ENCODE measurements around the gene CACNA2D4. TPM values are rescaled to one million over a fixed set of nuclear protein-coding genes. Genes with fewer than 3 reads are reported as not detected.
A peak's percentile ranks its signal among the peaks of the same experiment; 100 is the strongest.

The CACNA2D4 gene
- total and polyA plus RNA-seq, 7 donors = 2.8 to 5.8 (median 3.6) TPM

GRCh38 chr12:1934831-1935230 lies 16.4 kb upstream of the CACNA2D4 start:
- H3K27me3 ChIP-seq = no peaks in the 10 kb centered on the region
- DNase-seq = peak; percentile 56
- peak overlapping the region in 3 of 4 donors; percentile 73 to 84 (median 83) for H3K27ac ChIP-seq
- WGBS, 2 donors = 44 to 82% methylated on average over 12 of the region's 12 CpGs
- TF ChIP-seq POLR2AphosphoS5 (IDR thresholded peaks at IDR 0.05) (no peak), POLR2A (IDR thresholded peaks at IDR 0.05) (no peak), EP300 (IDR thresholded peaks at IDR 0.05) (no peak)
- TF ChIP-seq, protein P1, sequence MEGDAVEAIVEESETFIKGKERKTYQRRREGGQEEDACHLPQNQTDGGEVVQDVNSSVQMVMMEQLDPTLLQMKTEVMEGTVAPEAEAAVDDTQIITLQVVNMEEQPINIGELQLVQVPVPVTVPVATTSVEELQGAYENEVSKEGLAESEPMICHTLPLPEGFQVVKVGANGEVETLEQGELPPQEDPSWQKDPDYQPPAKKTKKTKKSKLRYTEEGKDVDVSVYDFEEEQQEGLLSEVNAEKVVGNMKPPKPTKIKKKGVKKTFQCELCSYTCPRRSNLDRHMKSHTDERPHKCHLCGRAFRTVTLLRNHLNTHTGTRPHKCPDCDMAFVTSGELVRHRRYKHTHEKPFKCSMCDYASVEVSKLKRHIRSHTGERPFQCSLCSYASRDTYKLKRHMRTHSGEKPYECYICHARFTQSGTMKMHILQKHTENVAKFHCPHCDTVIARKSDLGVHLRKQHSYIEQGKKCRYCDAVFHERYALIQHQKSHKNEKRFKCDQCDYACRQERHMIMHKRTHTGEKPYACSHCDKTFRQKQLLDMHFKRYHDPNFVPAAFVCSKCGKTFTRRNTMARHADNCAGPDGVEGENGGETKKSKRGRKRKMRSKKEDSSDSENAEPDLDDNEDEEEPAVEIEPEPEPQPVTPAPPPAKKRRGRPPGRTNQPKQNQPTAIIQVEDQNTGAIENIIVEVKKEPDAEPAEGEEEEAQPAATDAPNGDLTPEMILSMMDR (IDR thresholded peaks at IDR 0.05) = no peak
- H3K4me1 ChIP-seq = peaks cover 0 to 99% (median 87%) of the 10 kb centered on the region in 4 donors
- intact Hi-C loops (cut with DNase I) = loop anchor here (5.0 to 10.0 kb wide), 3 partner anchors 278 to 650 kb away; no protein-coding TSS in a partner anchor
- peaks cover 0 to 10% (median 2%) of the 10 kb centered on the region in 4 donors for H3K36me3 ChIP-seq
- no peaks in the 10 kb centered on the region for H3K9me3 ChIP-seq
- H3K4me3 ChIP-seq = no peak overlapping the region

GRCh38 chr12:1934068-1934467 lies 15.6 kb upstream of the CACNA2D4 start:
- intact Hi-C loops (cut with DNase I) = loop anchor here (10.0 kb wide), 1 partner anchor 651 kb away; no protein-coding TSS in a partner anchor
- TF ChIP-seq POLR2A (IDR thresholded peaks at IDR 0.05) (no peak), EP300 (IDR thresholded peaks at IDR 0.05) (no peak), POLR2AphosphoS5 (IDR thresholded peaks at IDR 0.05) (no peak)
- TF ChIP-seq, protein P1 (IDR thresholded peaks at IDR 0.05) = no peak
- H3K4me1 ChIP-seq = peaks cover 0 to 91% (median 79%) of the 10 kb centered on the region in 4 donors
- no peaks in the 10 kb centered on the region for H3K9me3 ChIP-seq
- H3K27ac ChIP-seq = peak overlapping the region; percentile 37 to 84 (median 78)
- 83 to 93% methylated on average over 5 of the region's 5 CpGs for WGBS, 2 donors
- H3K36me3 ChIP-seq = peaks cover 0 to 10% (median 2%) of the 10 kb centered on the region in 4 donors
- DNase-seq = no peak
- no peaks in the 10 kb centered on the region for H3K27me3 ChIP-seq
- no peak overlapping the region for H3K4me3 ChIP-seq

DNA sequence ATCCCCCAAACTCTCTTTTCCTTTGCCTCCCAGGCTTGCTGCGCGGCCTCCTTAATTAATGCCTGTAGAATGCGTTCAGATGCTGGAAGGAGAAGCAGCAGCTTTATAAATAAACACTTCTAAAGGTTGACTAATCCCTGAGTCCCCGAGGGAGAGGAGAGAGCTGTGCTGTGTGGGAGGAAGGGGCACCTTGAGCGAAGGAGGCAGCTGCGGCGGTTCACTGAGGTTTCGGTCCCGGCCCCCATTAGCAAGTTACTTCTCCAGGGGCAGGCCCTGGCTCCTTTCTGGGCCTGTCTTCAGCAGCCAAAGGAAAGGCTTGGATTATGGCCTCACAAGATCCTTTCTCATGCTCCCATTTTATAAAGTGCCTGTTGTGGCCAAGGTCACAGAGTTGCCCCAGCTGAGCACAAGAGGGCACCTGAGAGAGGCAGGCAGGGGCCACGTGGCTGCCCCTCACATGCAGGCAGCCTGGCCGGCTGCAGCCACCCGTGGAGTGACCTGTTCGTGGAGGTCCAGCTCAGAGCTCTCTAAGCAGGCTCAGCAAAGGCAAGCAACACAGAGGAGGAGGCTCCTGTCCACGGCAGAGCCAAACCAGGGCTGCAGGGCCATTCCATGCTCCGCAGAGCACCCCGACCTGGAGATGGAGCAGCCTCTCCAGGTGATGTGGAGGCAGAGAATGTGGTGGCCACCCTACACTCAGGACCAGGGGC lies 15.0 kb upstream of the CACNA2D4 start:
- no peak overlapping the region for H3K4me3 ChIP-seq
- H3K27me3 ChIP-seq = no peaks in the 10 kb centered on the region
- 73 to 87% methylated on average over 16 of the region's 16 CpGs for WGBS, 2 donors
- H3K9me3 ChIP-seq = no peaks in the 10 kb centered on the region
- DNase-seq = peak; percentile 62
- H3K36me3 ChIP-seq = peaks cover 0 to 8% (median under 1%) of the 10 kb centered on the region in 4 donors
- intact Hi-C loops (cut with DNase I) = loop anchor here (10.0 kb wide), 1 partner anchor 651 kb away; no protein-coding TSS in a partner anchor
- peaks cover 0 to 88% (median 77%) of the 10 kb centered on the region in 4 donors for H3K4me1 ChIP-seq
- peak overlapping the region; percentile 37 to 84 (median 78) for H3K27ac ChIP-seq
- TF ChIP-seq EP300 (IDR thresholded peaks at IDR 0.05) (no peak), POLR2A (IDR thresholded peaks at IDR 0.05) (no peak), POLR2AphosphoS5 (IDR thresholded peaks at IDR 0.05) (no peak)
- TF ChIP-seq, protein P1 (IDR thresholded peaks at IDR 0.05) = no peak

GRCh38 chr12:1932264-1932777 lies 13.9 kb upstream of the CACNA2D4 start:
- TF ChIP-seq POLR2AphosphoS5 (IDR thresholded peaks at IDR 0.05) = peak; percentile 92 to 98 (median 96)
- peak; percentile 58 to 94 (median 90) for TF ChIP-seq EP300 (IDR thresholded peaks at IDR 0.05)
- TF ChIP-seq, protein P1 (IDR thresholded peaks at IDR 0.05) = no peak
- TF ChIP-seq POLR2A (IDR thresholded peaks at IDR 0.05) = no peak
- intact Hi-C loops (cut with DNase I) = loop anchor here (10.0 kb wide), 1 partner anchor 652 kb away; no protein-coding TSS in a partner anchor
- peak overlapping the region in 1 of 4 donors; percentile 1 for H3K4me3 ChIP-seq
- H3K4me1 ChIP-seq = peaks cover 0 to 88% (median 80%) of the 10 kb centered on the region in 4 donors
- H3K9me3 ChIP-seq = no peaks in the 10 kb centered on the region
- H3K27ac ChIP-seq = peak overlapping the region; percentile 44 to 84 (median 76)
- WGBS, 2 donors = 16 to 35% methylated on average over 16 of the region's 16 CpGs
- H3K36me3 ChIP-seq = no peaks in the 10 kb centered on the region
- no peaks in the 10 kb centered on the region for H3K27me3 ChIP-seq
- peak; percentile 95 for DNase-seq

Measured in sigmoid colon (tissue), 7 donors.